Embryonic facial prominence (tissue), 1 donor: ENCODE data around the gene ZBP1.

Experiments
- DNase-seq: peaks from one replicate; pipeline ENCODE4 v3.0.0-alpha.2; 2016; ENCODE audit errors: extremely low spot score

ZBP1 gene

GRCh38 chr20:57620274-57620990 lies at the start of gene ZBP1:
ZBP1 (minus strand) TSS chr20:57620426; CDS start chr20:57620295, 131 bp downstream.
- DNase-seq: no peak

- no peak for DNase-seq
These were observed 49.4 kb upstream of the ZBP1 start for GRCh38 chr20:57669632-57670031.

- no peak for DNase-seq
These were observed 47.9 kb upstream of the ZBP1 start for GRCh38 chr20:57667924-57668782.

- no peak for DNase-seq
These were observed 47.2 kb upstream of the ZBP1 start for GRCh38 chr20:57667388-57667787.

- no peak for DNase-seq
These were observed 46.6 kb upstream of the ZBP1 start for GRCh38 chr20:57666834-57667157.

- no peak for DNase-seq
These were observed 46.0 kb upstream of the ZBP1 start for GRCh38 chr20:57666106-57666833.

GRCh38 chr20:57665589-57665971 lies 45.4 kb upstream of the ZBP1 start:
- no peak for DNase-seq

- DNase-seq: no peak
These were observed 44.8 kb upstream of the ZBP1 start for GRCh38 chr20:57664924-57665588.

- no peak for DNase-seq
These were observed 44.2 kb upstream of the ZBP1 start for GRCh38 chr20:57664476-57664875.

GRCh38 chr20:57663681-57664451 lies 43.6 kb upstream of the ZBP1 start:
- DNase-seq: no peak

GRCh38 chr20:57663241-57663640 lies 43.0 kb upstream of the ZBP1 start:
- no peak for DNase-seq

- no peak for DNase-seq
These were observed 42.4 kb upstream of the ZBP1 start for GRCh38 chr20:57662456-57663240.

GRCh38 chr20:57661746-57662455 lies 41.7 kb upstream of the ZBP1 start:
- no peak for DNase-seq

- DNase-seq: no peak
These were observed 40.9 kb upstream of the ZBP1 start for GRCh38 chr20:57660922-57661745.

- no peak for DNase-seq
These were observed 40.1 kb upstream of the ZBP1 start for GRCh38 chr20:57660181-57660921.

- DNase-seq: no peak
These were observed 39.4 kb upstream of the ZBP1 start for GRCh38 chr20:57659517-57660180.

- no peak for DNase-seq
These were observed 38.7 kb upstream of the ZBP1 start for GRCh38 chr20:57658833-57659516.
